NCI-H69 (cell line): ENCODE results near the gene PLXNB1.

Source experiments
- DNase-seq: peaks from one replicate; lab custom pipeline; 2025; lab: John Stamatoyannopoulos, UW

PLXNB1 gene

GRCh38 chr3:48370333-48370713 lies 59.6 kb downstream of the PLXNB1 start:
- DNase-seq, result peak; percentile 3

GRCh38 chr3:48369693-48370332 lies 60.1 kb downstream of the PLXNB1 start:
- DNase-seq, result peak; percentile 2

DNA sequence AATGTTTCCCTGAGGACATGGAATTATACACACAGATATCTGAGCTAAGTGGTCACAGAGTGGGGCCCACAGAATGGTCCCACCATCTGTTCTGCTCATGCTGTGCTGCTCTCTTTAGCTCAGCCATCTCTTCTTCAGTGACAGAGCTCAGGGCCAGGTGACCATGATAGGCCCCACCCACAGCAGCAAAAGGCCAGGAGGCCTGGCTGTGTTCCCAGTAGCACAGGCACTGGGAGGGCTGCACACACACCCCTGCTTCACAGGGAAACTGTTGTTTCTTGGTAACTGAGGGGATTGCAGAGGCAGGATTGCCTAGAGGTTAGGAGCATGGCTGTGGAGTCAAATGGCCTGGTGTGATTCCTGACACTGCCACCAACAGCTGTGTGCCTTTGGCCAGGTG lies 62.7 kb downstream of the PLXNB1 start:
- DNase-seq, result peak; percentile 94

GRCh38 chr3:48364840-48365239 lies 65.0 kb downstream of the PLXNB1 start:
- no peak for DNase-seq

- no peak for DNase-seq
These were observed 68.0 kb downstream of the PLXNB1 start for GRCh38 chr3:48361928-48362327.

- peak; percentile 0 for DNase-seq
These were observed 73.5 kb downstream of the PLXNB1 start for GRCh38 chr3:48356419-48356818.

- DNase-seq, result no peak
These were observed 75.9 kb downstream of the PLXNB1 start for GRCh38 chr3:48353987-48354386.
